GM13977 (cell line): ENCODE results near the gene RS1.

Experiments used
- DNase-seq: peaks from one replicate; pipeline ENCODE4 v3.0.0; 2012; ENCODE audit warnings: low spot score
- in situ Hi-C: fragments of 300-500 bp; cut with MboI; formaldehyde crosslinking; loops from one replicate; pipeline ENCODE4 v1.12.0; 2022; ENCODE audit warnings: low sequenced_read_pairs, low pct_unique_long_range_greater_than_20kb, mixed read lengths, inconsistent platforms; ENCODE audit not compliant: unreplicated experiment
- TF ChIP-seq, protein P1 (sequence below): IDR thresholded peaks from 2 replicates; pipeline ENCODE4 v1.5.1; 2012; ENCODE audit warnings: mild to moderate bottlenecking, control low read depth; ENCODE audit not compliant: insufficient read depth; ENCODE audit errors: extremely low read depth, missing control alignments

The RS1 gene

DNA sequence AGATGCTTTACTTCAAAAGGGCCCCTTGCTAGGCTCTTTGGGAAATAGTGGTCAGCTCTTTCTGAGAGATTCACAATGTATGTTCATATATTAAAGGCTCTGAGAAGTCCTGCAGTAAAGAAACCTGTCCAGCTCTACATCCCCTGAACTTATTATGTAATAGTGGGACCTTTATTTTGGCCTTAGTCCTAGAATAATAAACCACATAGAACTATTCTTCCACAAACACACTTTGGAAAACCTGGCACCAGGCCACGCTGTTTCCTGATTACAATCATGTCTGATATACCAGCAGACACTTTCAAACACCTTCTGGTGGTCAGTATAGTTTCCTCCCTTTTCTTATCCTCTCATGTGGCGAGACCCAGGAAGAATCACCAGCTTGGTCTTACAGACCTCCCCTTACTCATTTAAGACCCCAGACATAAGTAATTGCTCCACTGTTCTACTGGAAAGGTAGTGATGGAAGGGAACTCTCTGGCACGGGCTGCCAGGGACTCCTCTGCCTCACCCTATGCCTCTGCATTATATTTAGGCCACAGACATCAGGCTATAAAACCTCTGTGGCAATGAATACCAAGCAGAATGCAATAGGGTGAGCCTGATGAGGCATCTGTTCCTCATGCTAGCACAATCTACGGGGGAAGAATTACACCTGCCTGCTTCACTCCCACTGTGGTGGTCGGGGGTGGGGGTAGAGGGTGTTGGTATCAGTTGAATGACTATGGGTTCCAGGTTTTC lies 29.9 kb upstream of the RS1 start:
- in situ Hi-C loops, result no loop called here
- DNase-seq, result no peak

DNA sequence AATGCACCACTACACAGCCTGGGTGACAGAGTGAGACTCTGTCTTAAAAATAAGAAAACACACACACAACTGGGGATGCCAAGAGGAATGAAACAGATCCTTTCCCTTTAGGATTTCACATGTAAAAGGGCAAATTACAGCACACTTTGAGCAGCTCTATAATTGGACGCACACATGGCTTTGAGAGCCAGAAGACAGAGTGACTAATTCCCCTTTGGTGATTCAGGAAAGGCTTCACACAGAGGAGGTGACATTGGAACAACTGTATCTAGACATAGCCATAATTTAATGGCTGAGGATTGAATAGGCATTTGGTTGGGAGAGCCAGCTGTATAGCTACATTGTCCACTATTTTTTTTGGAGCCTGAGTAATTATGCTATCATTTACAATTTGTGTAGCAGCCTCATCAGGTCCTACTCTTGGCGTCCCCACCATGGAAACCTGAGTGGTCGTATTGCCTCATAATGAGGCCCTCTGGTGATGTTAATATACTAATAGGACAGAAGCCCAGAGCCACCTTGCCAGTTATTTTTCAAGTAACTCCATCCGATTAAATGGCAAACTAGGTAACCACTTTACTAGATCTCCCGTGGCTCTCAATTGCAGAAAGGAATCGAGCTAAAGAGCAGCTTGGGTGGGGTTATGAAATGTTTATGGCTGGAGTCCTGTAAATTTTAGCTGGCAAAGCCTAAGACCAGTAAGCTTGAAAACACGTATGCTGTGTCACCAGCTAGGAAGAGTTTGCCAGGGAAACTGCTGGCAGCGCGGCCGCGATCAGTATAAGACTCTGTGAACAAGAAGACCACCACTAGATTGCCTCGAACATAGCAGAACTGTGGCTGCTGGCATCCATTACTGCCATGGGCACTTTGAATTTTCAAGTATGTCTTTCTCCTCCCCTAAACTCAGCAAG lies 27.1 kb upstream of the RS1 start:
- DNase-seq, result no peak
- TF ChIP-seq, protein P1, sequence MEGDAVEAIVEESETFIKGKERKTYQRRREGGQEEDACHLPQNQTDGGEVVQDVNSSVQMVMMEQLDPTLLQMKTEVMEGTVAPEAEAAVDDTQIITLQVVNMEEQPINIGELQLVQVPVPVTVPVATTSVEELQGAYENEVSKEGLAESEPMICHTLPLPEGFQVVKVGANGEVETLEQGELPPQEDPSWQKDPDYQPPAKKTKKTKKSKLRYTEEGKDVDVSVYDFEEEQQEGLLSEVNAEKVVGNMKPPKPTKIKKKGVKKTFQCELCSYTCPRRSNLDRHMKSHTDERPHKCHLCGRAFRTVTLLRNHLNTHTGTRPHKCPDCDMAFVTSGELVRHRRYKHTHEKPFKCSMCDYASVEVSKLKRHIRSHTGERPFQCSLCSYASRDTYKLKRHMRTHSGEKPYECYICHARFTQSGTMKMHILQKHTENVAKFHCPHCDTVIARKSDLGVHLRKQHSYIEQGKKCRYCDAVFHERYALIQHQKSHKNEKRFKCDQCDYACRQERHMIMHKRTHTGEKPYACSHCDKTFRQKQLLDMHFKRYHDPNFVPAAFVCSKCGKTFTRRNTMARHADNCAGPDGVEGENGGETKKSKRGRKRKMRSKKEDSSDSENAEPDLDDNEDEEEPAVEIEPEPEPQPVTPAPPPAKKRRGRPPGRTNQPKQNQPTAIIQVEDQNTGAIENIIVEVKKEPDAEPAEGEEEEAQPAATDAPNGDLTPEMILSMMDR, result no peak
- in situ Hi-C loops, result no loop called here

More for the DNA sequence above, 29.9 kb upstream of the RS1 start:
- TF ChIP-seq, protein P1, result no peak

DNA sequence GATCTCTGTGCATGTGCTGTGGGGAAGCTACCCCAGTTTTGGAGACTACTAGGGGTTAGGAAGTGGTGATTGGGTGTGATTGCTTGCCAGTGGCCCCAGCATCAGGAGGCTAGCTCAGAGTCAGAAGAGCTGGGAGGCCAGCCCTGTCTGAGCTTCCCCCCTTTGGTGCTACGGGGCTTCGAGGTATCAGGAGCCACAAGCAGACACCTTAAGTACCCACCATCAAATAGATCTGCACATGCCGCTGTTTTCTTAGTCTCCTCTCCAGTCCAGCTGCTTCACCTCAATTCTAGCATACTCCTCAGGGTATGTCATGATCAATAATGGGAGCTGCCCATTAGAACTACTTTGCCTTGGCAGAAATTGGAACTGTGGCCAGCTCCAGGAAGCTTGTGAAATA lies 24.7 kb upstream of the RS1 start:
- in situ Hi-C loops, result no loop called here
- no peak for DNase-seq
- TF ChIP-seq, protein P1, result no peak

DNA sequence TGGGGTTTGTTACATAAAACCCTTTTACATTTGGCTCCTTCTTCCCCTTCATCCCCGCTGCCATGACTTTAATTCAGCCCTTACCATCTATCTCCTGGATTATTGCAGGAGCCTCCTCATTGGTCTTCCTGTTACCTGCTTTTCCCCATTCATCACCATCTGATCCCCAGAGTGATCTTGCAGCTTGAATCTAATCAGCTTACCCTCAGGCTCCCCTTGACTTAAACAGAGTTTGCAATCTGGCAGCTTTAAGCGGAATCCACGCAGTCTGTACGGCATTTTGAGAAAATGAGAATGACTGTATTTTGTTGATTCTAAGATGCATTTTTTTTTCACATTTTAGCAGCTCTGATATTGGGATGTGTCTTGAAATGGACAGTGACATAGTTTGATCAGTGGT lies 20.6 kb upstream of the RS1 start:
- no peak for DNase-seq
- in situ Hi-C loops, result no loop called here
- TF ChIP-seq, protein P1, result no peak

DNA sequence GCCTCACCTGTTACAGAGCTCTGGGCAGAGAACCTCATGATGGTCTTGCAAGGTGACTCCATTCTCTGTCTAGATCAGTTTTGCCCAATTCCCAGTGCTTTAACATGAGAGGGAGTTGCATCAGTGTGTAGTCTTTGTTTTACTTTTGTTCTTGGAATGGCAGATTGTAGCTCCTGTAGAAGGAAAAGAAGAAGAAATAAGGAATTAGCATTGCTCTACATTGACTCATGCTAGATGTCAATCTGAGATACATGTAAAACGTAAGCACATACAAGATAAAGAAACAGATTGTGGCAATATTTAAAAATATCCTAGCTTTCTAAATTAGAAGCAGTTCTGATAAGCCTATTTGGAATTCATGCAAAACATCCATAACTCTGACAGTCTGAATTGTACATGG lies 19.5 kb upstream of the RS1 start:
- TF ChIP-seq, protein P1, result no peak
- in situ Hi-C loops, result no loop called here
- no peak for DNase-seq

DNA sequence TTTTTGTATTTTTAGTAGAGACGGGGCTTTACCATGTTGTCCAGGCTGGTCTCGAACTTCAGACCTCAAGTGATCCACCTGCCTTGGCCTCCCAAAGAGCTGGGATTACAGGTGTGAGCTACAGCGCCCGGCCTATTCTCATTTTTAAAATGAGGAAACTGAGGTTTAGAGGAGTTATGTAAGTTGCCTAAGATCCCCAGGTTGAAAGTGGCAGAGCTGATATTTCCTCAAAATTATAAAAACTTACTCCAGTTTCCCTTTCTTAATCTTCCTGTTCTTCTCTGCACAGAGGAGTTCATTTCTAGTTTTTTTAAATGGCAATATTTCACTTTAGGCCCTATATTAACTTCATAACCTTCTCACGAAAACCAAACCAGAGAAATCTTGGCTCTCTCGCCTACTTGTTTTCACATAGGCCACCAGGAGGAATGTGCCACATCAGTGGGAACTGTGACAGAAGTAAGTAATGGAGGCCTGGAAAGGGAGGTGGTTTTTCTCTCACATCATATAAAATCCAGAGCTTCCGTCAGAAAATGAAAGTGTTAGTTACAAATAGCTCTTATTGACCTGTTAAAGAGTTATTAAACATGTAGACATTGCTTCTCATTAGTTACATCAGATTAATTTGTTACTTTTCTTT lies 16.1 kb upstream of the RS1 start:
- TF ChIP-seq, protein P1, result no peak
- no peak for DNase-seq
- in situ Hi-C loops, result no loop called here
